NCI-H2227 treated with DMSO at 0.1 percent for 48 hours (cell line): ENCODE results near the gene HLA-DOA.

Experiments
- DNase-seq: peaks from one replicate; lab custom pipeline; 2025; lab: John Stamatoyannopoulos, UW

Gene HLA-DOA

DNA sequence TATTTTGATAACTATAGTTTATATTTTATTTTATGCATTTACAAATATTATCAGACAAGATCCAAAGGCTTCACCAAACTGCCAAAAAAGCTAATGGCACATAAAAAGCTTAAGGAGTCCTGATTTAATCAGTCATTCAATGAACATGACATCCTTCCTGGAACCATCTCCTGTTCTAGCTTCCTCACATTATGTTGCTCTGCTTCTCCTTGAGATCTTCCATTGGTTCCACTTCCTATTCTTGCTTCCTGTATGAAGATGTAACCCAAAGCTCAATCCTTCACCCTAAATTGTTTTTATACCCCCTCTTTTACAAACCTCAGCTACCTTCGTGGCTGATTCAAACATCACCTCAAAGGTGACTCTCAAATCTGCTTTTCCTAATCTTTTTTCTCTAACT, 45.5 kb downstream of the HLA-DOA start:
- DNase-seq = no peak

GRCh38 chr6:32962213-32962826, 47.1 kb downstream of the HLA-DOA start:
- no peak for DNase-seq

DNA sequence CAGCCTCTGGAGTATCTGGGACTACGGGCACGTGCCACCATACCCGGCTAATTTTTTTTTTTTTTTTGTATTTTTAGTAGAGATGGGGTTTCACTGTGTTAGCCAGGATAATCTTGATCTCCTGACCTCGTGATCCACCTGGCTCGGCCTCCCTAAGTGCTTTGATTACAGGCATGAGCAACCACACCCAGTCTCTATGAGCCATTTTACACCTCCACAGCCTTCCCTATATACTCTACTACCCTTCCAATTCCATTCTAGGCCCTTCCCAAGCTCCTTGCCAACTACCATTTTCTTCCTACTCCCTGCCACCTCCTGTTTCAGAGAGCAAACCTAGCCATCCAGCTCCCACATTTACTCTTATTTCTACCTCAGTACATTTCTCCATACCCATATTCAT, 48.8 kb downstream of the HLA-DOA start:
- no peak for DNase-seq

- no peak for DNase-seq
Observed at GRCh38 chr6:32956176-32956575, 53.2 kb downstream of the HLA-DOA start.

- DNase-seq = no peak
Observed at GRCh38 chr6:32954986-32955802, 54.2 kb downstream of the HLA-DOA start.

DNA sequence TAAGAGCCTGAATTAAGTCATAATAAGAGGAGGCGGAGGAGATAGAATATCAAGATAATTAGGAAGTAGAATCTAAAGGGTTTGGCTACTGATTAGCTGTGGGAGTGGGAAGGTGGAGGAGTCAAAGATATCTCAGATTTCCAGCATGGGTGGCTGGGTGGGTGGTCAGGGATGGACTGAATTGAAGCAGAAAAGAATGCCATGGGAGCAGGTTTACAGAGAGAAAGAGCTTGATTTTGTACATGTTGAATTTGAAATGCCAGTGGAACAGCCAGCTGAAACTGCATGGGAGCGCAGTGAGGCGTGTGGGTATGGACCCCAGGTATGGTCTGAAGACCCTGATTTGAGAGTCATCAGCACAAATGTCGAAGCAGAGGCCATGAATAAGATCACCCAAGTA, 55.1 kb downstream of the HLA-DOA start:
- DNase-seq = no peak
